Measurements from ENCODE around the gene GPR39.

The GPR39 gene

DNA sequence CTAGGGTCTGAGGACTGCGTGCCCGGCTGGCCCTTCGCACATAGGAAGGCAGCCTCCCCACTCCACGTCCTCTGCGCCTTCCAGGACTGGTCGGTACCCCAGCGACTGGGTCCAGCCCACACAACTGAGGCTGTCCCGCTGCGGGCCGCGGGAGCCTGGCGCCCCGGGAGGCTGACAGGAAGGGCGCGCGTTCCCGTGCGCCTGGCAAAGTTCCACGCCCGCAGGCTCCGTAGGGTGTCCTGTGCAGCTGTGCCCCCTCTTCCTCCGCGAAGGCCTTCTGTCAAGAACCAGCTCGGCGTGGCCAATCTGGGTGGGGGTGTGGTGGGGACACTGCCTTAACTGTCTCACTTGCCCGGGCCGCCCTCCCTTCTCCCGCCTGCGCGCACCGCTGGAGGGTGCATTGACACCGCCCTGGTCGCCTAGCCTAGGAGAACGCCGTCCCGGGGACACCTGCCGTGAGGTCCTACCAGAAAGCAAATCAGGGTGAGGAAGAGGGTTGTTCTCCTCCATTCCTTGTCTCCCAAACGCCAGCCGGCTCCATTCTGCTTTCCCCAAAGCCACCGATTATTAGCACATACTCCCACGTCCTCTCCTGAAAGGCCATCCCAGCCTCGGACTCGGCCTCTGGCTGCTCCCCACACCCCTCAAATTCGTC lies 254.0 kb downstream of the GPR39 start:
- DNase-seq (ENCODE audit: low read depth in 2 of 2), result no peak

DNA sequence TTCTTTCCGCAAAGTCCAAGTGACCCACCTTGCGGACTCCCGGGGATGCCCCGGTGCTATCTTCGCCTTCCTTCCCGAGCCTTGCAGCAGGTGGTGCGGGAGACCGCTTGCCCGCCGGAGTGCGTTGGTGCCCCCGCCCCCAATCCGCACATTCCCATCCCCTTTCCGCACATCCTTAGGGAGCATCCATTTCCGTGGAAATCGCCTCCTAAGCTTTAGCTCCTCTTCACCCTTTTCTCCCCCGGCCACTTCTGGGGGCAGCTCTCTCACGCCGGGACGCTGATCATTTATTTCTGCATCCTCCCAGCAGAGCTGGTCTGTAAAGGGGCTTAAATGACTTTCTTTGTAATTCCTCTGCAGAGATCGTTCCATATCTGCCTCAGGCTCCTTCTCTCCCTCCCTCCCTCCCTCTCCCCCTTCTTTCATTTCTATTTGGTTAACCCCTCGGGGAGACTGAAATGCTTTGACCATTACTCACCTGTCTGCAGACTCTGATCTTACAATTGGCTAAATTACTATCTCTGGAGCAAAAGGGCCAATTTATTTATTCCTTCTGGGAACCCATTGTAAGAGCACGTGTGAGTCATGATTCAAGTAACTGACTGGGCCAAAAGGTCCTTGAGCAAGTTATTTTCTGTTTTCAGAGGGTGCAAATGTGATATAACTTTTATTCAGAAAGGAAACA lies 254.7 kb downstream of the GPR39 start:
- no peak for DNase-seq (ENCODE audit: low read depth in 2 of 2)

DNA sequence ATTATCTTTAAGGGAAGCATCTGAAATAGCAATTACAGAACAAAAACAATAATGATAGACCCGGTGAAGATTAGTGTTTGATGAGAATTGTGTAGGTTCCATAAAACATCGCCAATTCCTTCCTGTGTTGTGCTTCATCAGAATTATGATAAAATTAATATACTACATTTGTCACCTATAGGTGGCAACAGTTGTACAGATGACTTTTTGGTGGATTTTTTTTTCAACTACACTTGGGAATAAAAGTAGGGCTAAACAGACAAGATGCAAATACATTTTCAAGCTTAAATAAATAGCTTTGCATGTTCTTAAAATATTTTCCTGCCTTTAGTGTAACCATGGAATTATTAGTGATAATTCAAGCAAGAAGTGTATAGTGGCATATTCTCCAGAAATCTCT lies 260.4 kb downstream of the GPR39 start:
- no peak for DNase-seq (ENCODE audit: low read depth in 2 of 2)

DNA sequence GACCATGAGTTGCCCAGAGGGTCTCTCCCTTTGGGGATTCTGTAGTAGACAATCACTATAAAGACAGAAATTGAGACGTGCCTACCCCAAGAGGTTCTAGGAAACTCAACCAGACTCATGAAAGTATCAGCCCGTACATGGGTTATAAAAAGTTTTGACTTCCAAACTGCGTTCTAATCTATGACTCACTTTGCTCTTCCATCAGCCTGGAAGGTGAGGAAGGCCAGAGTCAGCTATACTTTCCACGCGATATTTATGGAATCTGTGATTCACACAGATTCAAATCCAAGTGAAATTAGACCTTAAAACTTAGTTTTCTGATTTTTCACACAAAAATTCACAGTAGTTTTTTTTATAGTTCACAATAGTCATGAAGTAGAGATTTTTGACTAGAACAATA lies 261.1 kb downstream of the GPR39 start:
- no peak for DNase-seq (ENCODE audit: low read depth in 2 of 2)

DNA sequence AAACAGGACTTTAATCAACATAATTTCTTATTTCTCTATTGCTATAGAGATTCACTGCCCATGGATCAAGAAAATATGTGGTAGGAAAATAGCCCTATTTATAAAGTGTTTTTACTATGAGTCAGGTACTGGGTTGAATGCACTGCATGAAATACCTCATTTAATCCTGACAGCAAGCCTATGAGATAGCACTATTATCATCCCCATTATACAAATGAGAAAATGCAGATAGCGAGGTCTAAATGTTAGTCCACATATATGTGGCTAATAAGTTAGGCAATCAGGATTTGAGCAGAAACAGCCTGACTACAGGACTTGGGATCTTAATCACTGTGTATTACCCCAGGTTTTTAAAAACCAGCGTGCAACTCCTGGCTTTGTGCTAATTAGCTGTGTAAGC lies 261.9 kb downstream of the GPR39 start:
- no peak for DNase-seq (ENCODE audit: low read depth in 2 of 2)

DNA sequence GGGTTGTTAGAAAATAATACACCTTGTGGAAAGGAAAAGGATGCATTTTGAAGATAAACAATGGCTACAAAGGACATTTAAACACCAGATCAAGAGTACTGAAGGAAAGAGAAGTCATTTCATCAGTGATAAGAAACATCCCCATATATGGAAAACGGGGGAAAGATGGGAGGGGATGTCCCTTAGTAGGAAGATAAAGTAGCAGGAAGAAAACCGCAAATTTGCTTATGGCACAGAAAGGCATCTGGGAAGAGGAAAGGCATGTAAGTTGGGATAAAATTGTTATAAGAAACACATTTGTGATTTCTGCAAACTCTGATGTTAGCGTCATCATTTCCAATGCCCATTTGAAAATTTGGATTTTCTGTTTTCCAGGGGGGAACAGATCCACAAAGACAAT lies 263.9 kb downstream of the GPR39 start:
- no peak for DNase-seq (ENCODE audit: low read depth in 2 of 2)

DNA sequence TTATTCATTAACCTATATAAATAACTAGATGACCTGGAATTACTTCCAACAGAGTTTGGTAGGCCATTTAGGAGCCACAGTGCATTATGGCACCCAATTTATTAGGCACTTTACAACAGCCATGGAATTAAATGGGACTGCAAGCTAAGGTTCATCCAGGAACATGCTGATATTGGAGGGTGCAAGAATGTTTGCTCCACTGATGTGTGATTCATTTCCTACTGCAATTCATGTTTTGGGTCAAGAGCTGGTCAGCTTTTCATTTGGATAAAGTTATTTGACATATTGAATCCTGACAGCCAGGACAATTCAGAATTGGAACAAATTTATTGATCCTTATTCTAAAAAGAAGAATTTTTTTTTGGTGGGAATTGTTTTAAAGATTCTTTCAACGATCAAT lies 265.2 kb downstream of the GPR39 start:
- no peak for DNase-seq (ENCODE audit: low read depth in 2 of 2)

DNA sequence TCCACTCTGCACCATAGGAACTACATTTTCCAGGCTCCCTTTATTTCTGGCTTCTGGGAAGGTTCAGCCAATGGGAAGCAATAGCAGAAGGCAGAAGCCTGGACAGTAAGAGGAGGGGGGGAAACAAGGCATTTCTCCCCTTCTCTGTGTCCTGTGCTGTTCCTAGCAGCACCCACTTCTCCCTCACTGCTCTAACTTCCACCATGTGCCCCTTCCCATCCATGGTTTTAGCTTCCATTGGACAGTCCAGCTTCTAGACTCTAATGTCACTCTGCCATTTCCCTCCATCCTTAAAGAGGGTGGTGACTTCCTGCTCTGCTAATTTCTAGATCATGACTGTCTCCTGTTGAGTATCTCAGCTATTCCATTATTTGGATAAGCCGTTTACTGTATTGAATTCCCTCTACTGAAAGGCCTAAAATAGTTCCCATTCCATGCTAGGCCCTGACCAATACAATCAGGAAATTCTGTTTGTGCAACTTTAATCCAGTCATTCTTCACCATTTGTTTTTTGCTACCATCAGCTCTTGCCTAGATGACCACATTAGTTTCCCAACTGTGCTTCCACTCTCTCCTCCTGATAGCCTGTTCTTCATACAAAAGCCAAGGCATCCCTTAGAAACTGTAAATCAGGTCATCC lies 274.2 kb downstream of the GPR39 start:
- DNase-seq (ENCODE audit: low read depth in 2 of 2), result no peak

DNA sequence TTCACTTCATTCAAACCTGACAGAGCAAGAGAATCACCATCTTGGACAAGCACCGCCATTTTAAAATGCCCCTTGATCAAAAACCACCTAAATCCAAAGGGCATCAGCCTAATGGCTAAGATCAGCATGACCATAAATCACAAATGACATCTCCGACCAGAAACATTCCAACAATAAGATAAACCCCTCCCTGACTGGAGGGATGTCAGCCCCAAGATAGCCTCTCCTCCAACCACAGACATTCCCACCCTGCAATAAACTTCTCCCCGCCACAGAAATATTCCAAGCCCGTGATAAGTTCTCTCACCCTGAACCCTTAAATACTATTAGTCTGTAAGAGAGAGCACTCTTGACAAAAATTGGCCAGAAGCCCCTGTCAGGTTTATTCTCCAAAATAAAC lies 275.0 kb downstream of the GPR39 start:
- no peak for DNase-seq (ENCODE audit: low read depth in 2 of 2)

DNA sequence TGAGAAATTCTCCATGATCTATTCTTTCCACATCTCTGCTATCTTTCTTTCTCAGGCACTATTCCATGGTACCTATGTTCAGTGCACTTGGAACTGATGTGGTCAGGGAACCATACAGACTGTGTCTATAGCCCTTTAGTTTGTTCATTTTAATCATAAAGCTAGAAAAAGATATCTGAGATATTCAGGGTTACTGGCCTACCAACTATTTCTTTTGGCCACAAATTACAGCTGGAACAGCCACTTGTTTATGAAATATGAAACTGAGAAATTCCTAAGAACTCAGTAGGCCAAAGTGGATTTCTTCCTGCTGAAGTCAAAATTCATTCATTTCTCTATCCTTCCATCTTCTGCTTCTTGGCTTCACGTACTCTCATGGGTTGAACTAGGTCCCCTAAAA lies 276.2 kb downstream of the GPR39 start:
- DNase-seq (ENCODE audit: low read depth in 2 of 2), result no peak

Measured in stimulated activated CD8-positive, alpha-beta memory T cell treated with anti-CD3 and anti-CD28 coated beads, Interleukin-7, amount 100 ng/mL, for 1 hour (primary cell).